Left lung (tissue), 10 donors: ENCODE data around the gene MOV10L1. TPM values are rescaled to one million over a fixed set of nuclear protein-coding genes. Genes with fewer than 3 reads are reported as not detected.

Experiments used
- ATAC-seq: fragments of 200-7000 bp; cut with Tn5 transposase; one replicate; pipeline ENCODE4 v1.9.1; 2020; ENCODE audit warnings: moderate library complexity
- DNase-seq, 4 donors: peaks; one replicate each; pipeline ENCODE4 v3.0.0-alpha.2; 2013 to 2020
- H3K27ac ChIP-seq, 2 donors: fragments of 200-600 bp; sonication (generic) in 1 of 2; one replicate each; pipeline versions ENCODE4 v1.5.0 to v1.8.0; 2020 to 2021
- H3K27me3 ChIP-seq, 2 donors: fragments of 200-600 bp; sonication (generic) in 1 of 2; one replicate each; pipeline versions ENCODE4 v1.5.0 to v1.8.0; 2020 to 2021
- H3K36me3 ChIP-seq, 2 donors: fragments of 200-600 bp; sonication (generic) in 1 of 2; one replicate each; pipeline versions ENCODE4 v1.5.0 to v1.8.0; 2020 to 2021
- H3K4me1 ChIP-seq, 2 donors: fragments of 200-600 bp; one replicate each; pipeline ENCODE4 v1.8.0; 2021
- H3K4me3 ChIP-seq, 2 donors: fragments of 200-600 bp; sonication (generic) in 1 of 2; one replicate each; pipeline versions ENCODE4 v1.5.0 to v1.8.0; 2020 to 2021; ENCODE audit warnings: mild to moderate bottlenecking in 1 of 2
- H3K9me3 ChIP-seq, 2 donors: fragments of 200-600 bp; sonication (generic) in 1 of 2; one replicate each; pipeline versions ENCODE4 v1.5.0 to v1.8.0; 2020 to 2021
- CTCF ChIP-seq, 2 donors: fragments of 200-600 bp; sonication (generic) in 1 of 2; IDR thresholded peaks; one replicate each; pipeline versions ENCODE4 v1.5.0 to v1.8.0; 2021; ENCODE audit warnings: antibody characterized with exemption in 2 of 2
- intact Hi-C, 2 donors: fragments of 100-400 bp; cut with DNase I; formaldehyde crosslinking; loops; one replicate each; pipeline versions ENCODE4 v1.11.2 to v1.14.2; 2022
- polyA plus RNA-seq, 6 donors: library from polyadenylated mRNA; unstranded; fragments of 120-200 nt; gene quantifications; one replicate each; pipeline ENCODE4 v1.2.1, GENCODE V29; 2013; ENCODE audit not compliant: insufficient read length in 6 of 6
- total RNA-seq, 2 donors: library from RNA; stranded (reverse); fragmentation: NEBNext Ultra II Directional; extraction: Animal tissue kit (Norgen Biotek cat#: 25700); gene quantifications; one replicate each; pipeline ENCODE4 v1.2.1, GENCODE V29; 2021
- donor health status: DM: no; HTN: yes; CAD: no.
- donor health status: DM: no; HTN: no; CAD: no.

Gene MOV10L1
- total and polyA plus RNA-seq, 8 donors, result 0.37 to 4.7 (median 2.2) TPM

GRCh38 chr22:50186181-50186714 lies 96.4 kb downstream of the MOV10L1 start:
- intact Hi-C loops, result no loop called here
- Histone ChIP-seq H3K27me3 (no peaks in the 10 kb centered on the region), H3K4me3 (peak overlapping the region; percentile 62 to 77), H3K27ac (peak overlapping the region; percentile 62 to 77), H3K36me3 (no peaks in the 10 kb centered on the region), H3K4me1 (peaks cover 24 to 71% of the 10 kb centered on the region in 2 donors), H3K9me3 (no peaks in the 10 kb centered on the region)
- TF ChIP-seq CTCF (IDR thresholded peaks at IDR 0.05), result no peak
- DNase-seq, result peak in 1 of 4 donors; percentile 85
- ATAC-seq, result no peak

- Histone ChIP-seq H3K27ac (peak overlapping the region; percentile 62 to 77), H3K27me3 (no peaks in the 10 kb centered on the region), H3K4me3 (peak overlapping the region; percentile 62 to 77), H3K36me3 (no peaks in the 10 kb centered on the region), H3K9me3 (no peaks in the 10 kb centered on the region), H3K4me1 (peaks cover 24 to 78% of the 10 kb centered on the region in 2 donors)
- intact Hi-C loops, result no loop called here
- ATAC-seq (no peak), DNase-seq (peak in 1 of 4 donors; percentile 84)
- TF ChIP-seq CTCF (IDR thresholded peaks at IDR 0.05), result no peak
These were observed 97.1 kb downstream of the MOV10L1 start for GRCh38 chr22:50186761-50187523.

GRCh38 chr22:50188356-50188755 lies 98.5 kb downstream of the MOV10L1 start:
- peaks cover 0 to 5% of the 10 kb centered on the region in 2 donors for H3K36me3 ChIP-seq
- H3K27me3 ChIP-seq, result no peaks in the 10 kb centered on the region
- H3K9me3 ChIP-seq, result no peaks in the 10 kb centered on the region
- no peak for TF ChIP-seq CTCF (IDR thresholded peaks at IDR 0.05)
- DNase-seq, result peak in 1 of 4 donors; percentile 77
- no peak overlapping the region for H3K4me3 ChIP-seq
- no peak for ATAC-seq
- peaks cover 24 to 89% of the 10 kb centered on the region in 2 donors for H3K4me1 ChIP-seq
- H3K27ac ChIP-seq, result peak overlapping the region in 1 of 2 donors; percentile 99
- intact Hi-C loops, result no loop called here

- DNase-seq, result peak in 1 of 4 donors; percentile 79
- Histone ChIP-seq H3K4me1 (peaks cover 17 to 80% of the 10 kb centered on the region in 2 donors), H3K4me3 (no peak overlapping the region), H3K27ac (peak overlapping the region; percentile 88 to 99), H3K9me3 (no peaks in the 10 kb centered on the region), H3K36me3 (peaks cover 0 to 15% of the 10 kb centered on the region in 2 donors), H3K27me3 (no peaks in the 10 kb centered on the region)
- intact Hi-C loops, result no loop called here
- no peak for TF ChIP-seq CTCF (IDR thresholded peaks at IDR 0.05)
- ATAC-seq, result no peak
These were observed 99.5 kb downstream of the MOV10L1 start for GRCh38 chr22:50189184-50189848.

GRCh38 chr22:50189849-50190181 lies 100.0 kb downstream of the MOV10L1 start:
- no peak for DNase-seq
- Histone ChIP-seq H3K9me3 (no peaks in the 10 kb centered on the region), H3K4me3 (peak overlapping the region; percentile 25 to 37), H3K4me1 (peaks cover 15 to 75% of the 10 kb centered on the region in 2 donors), H3K27me3 (no peaks in the 10 kb centered on the region), H3K36me3 (peaks cover 0 to 20% of the 10 kb centered on the region in 2 donors), H3K27ac (peak overlapping the region; percentile 88 to 99)
- peak; percentile 6 for ATAC-seq
- no peak for TF ChIP-seq CTCF (IDR thresholded peaks at IDR 0.05)
- intact Hi-C loops, result no loop called here
